PC-3 (cell line): ENCODE results near the gene SCUBE1. TPM values are rescaled to one million over a fixed set of nuclear protein-coding genes. Genes with fewer than 3 reads are reported as not detected.

Experiments
- ATAC-seq: fragments of 200-7000 bp; cut with Tn5 transposase; 2 replicates; pipeline ENCODE4 v1.9.1; 2020; ENCODE audit warnings: mild to moderate bottlenecking, moderate library complexity
- BruUV-seq: library from RNA; stranded (reverse); fragments of 400-500 nt; replicated peaks from 2 replicates; lab custom pipeline; 2021; lab: Mats Ljungman, UMichigan
- CTCF ChIA-PET: fragments of 300-600 bp; sonication (Branson Sonifier 250); formaldehyde crosslinking; loops from one replicate; lab custom pipeline; 2022; ENCODE audit warnings: antibody characterized with exemption; lab: Charles Lee
- POLR2A ChIA-PET: fragments of 300-600 bp; sonication (Branson Sonifier 250); formaldehyde crosslinking; loops from one replicate; lab custom pipeline; 2022; ENCODE audit warnings: antibody characterized with exemption; ENCODE audit not compliant: unreplicated experiment; lab: Charles Lee
- DNase-seq: peaks from one replicate; pipeline ENCODE4 v3.0.0-alpha.2; 2015
- H2AFZ ChIP-seq: fragments of 300-600 bp; sonication (generic); 2 replicates; pipeline ENCODE4 v1.6.0; 2016; ENCODE audit warnings: antibody characterized with exemption, low read length
- H3F3A ChIP-seq: fragments of 300-600 bp; sonication (generic); one replicate; pipeline ENCODE4 v1.6.0; 2017; ENCODE audit warnings: antibody characterized with exemption, low read length, control low read depth, mild to moderate bottlenecking; ENCODE audit not compliant: unreplicated experiment
- H3K27ac ChIP-seq: fragments of 300-600 bp; sonication (generic); 2 replicates; pipeline ENCODE4 v1.5.1; 2016; ENCODE audit warnings: mild to moderate bottlenecking, low read length
- H3K27me3 ChIP-seq: fragments of 300-600 bp; sonication (generic); 2 replicates; pipeline ENCODE4 v1.6.1; 2016; ENCODE audit warnings: low read length, mixed read lengths
- H3K36me3 ChIP-seq: fragments of 300-600 bp; sonication (generic); 2 replicates; pipeline ENCODE4 v1.6.1; 2016; ENCODE audit warnings: low read depth, mixed run types, low read length, mixed read lengths
- H3K4me1 ChIP-seq: fragments of 300-600 bp; sonication (generic); 2 replicates; pipeline ENCODE4 v1.5.1; 2016; ENCODE audit warnings: low read length; ENCODE audit not compliant: insufficient read depth
- H3K4me2 ChIP-seq: fragments of 300-600 bp; sonication (generic); 2 replicates; pipeline ENCODE4 v1.6.0; 2016; ENCODE audit warnings: low read length
- H3K4me3 ChIP-seq: fragments of 300-600 bp; sonication (generic); 2 replicates; pipeline ENCODE4 v1.5.1; 2016; ENCODE audit warnings: mild to moderate bottlenecking, low read length, mixed read lengths
- H3K79me2 ChIP-seq: fragments of 300-600 bp; sonication (generic); 2 replicates; pipeline ENCODE4 v1.6.1; 2017; ENCODE audit warnings: low read length, mixed read lengths
- H3K9ac ChIP-seq: fragments of 300-600 bp; sonication (generic); 2 replicates; pipeline ENCODE4 v1.6.0; 2016; ENCODE audit warnings: mild to moderate bottlenecking, low read length
- H3K9me2 ChIP-seq: fragments of 300-600 bp; sonication (generic); replicated peaks from 2 replicates; pipeline ENCODE4 v1.6.1; 2016; ENCODE audit warnings: mixed run types, low read length, mixed read lengths
- H3K9me3 ChIP-seq: fragments of 300-600 bp; sonication (generic); 2 replicates; pipeline ENCODE4 v1.6.1; 2016; ENCODE audit warnings: low read length, mixed read lengths
- H4K20me1 ChIP-seq: fragments of 300-600 bp; sonication (generic); 2 replicates; pipeline ENCODE4 v1.6.1; 2016; ENCODE audit warnings: low read length, mixed read lengths
- EZH2 ChIP-seq: fragments of 300-600 bp; sonication (generic); IDR thresholded peaks from one replicate; pipeline ENCODE4 v1.6.1; 2017; ENCODE audit warnings: antibody characterized with exemption, mild to moderate bottlenecking, low read length; ENCODE audit not compliant: unreplicated experiment
- EZH2phosphoT487 ChIP-seq: fragments of 300-600 bp; sonication (generic); IDR thresholded peaks from 2 replicates; pipeline ENCODE4 v1.6.1; 2018; ENCODE audit warnings: mild to moderate bottlenecking, antibody characterized with exemption, low read length, borderline replicate concordance
- intact Hi-C: fragments of 100-400 bp; cut with micrococcal nuclease; formaldehyde crosslinking; loops from 2 replicates; pipeline ENCODE4 v1.9.0; 2023
- total RNA-seq: library from RNA; depleted of rRNA; stranded (reverse); fragments of >200 nt; gene quantifications from 2 replicates; pipeline ENCODE4 v1.2.3, GENCODE V29; 2014
- TF ChIP-seq, protein P1 (sequence below): fragments of 300-600 bp; sonication (generic); conservative IDR thresholded peaks from 2 replicates; pipeline ENCODE4 v1.5.1; 2017; ENCODE audit warnings: antibody characterized with exemption, low read depth, mild to moderate bottlenecking, low read length

SCUBE1 gene
- total RNA-seq, 1 experiment from 2014 or later = not detected

DNA sequence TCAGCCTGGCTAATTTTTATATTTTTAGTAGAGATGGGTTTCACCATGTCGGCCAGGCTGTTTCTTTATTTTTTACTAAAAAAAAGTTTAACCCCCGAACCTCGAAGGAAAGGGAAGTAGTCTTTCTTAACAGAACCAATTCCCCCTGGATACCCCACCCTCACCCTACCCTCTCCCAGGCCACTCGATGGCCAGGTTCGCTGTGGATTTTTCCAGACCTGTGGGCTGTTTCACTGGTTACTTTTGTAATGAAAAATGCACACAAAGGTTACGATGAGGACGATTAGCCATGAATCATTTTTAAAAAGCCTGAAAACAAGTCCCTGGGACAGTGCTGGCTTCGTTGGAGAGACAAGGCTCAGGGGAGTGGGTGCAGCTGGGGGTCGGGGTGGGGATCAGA, 189.3 kb downstream of the SCUBE1 start:
- H3K4me3 ChIP-seq = peak overlapping the region; percentile 46; the same call in 1 of the 2 replicates
- POLR2A ChIA-PET = no interaction called here

DNA sequence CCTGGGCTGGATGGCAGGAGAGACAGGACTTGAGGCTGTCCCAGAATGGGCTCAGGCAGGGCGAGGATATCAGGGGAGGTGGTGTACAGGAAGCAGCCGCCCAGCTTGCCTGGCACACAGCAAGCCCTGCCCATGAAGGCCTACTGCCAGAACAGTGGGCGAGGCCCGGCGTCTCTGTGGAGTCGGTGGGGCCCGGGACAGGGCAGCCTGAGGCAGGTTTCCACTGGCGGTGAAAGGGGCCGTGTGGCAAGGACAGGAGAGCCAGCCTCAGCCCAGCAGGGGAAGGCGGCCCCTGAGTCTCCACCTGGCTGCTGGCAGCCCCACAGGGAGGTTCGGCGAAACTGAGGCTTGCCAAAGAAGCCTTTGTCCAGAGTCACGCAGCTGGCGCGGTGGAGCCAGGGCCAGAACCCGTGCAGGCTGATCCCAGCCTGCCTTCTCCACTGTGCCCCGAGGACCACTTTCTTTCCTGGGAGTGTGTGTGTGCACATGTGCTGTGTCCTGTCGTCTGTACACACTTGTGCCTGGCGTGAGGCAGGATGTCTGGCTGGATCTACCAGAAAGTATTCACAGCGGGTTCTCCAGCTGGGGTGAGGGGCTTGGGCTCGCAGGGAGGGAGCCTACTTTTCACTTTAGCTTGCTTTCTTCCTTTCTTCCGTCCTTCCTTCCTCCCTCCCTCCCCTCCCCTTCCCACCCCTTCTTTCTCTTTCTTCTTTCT, 190.7 kb downstream of the SCUBE1 start:
- Histone ChIP-seq H2AFZ (peak overlapping the region; percentile 49; the same call in 1 of the 2 replicates), H4K20me1 (peaks cover 3% of the 10 kb centered on the region; the same call in 1 of the 2 replicates), H3F3A (no peaks in the 10 kb centered on the region), H3K4me1 (peaks cover 13% of the 10 kb centered on the region; the same call in 1 of the 2 replicates), H3K9ac (peak overlapping the region; percentile 89), H3K36me3 (no peaks in the 10 kb centered on the region), H3K79me2 (peaks cover 54% of the 10 kb centered on the region), H3K9me3 (no peaks in the 10 kb centered on the region), H3K4me2 (peak overlapping the region; percentile 86), H3K27ac (peak overlapping the region; percentile 73), H3K9me2 (no peaks in the 10 kb centered on the region), H3K27me3 (no peaks in the 10 kb centered on the region), H3K4me3 (peak overlapping the region; percentile 70)
- intact Hi-C loops = no loop called here
- BruUV-seq = no TSS peak
- CTCF ChIA-PET = no interaction called here
- TF ChIP-seq EZH2 (no peak), EZH2phosphoT487 (no peak)
- TF ChIP-seq, protein P1, sequence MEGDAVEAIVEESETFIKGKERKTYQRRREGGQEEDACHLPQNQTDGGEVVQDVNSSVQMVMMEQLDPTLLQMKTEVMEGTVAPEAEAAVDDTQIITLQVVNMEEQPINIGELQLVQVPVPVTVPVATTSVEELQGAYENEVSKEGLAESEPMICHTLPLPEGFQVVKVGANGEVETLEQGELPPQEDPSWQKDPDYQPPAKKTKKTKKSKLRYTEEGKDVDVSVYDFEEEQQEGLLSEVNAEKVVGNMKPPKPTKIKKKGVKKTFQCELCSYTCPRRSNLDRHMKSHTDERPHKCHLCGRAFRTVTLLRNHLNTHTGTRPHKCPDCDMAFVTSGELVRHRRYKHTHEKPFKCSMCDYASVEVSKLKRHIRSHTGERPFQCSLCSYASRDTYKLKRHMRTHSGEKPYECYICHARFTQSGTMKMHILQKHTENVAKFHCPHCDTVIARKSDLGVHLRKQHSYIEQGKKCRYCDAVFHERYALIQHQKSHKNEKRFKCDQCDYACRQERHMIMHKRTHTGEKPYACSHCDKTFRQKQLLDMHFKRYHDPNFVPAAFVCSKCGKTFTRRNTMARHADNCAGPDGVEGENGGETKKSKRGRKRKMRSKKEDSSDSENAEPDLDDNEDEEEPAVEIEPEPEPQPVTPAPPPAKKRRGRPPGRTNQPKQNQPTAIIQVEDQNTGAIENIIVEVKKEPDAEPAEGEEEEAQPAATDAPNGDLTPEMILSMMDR = no peak
- DNase-seq = peak; percentile 68
- ATAC-seq = peak; percentile 88
- POLR2A ChIA-PET = no interaction called here

More for the DNA sequence above, 189.3 kb downstream of the SCUBE1 start:
- intact Hi-C loops = no loop called here
- CTCF ChIA-PET = no interaction called here
- Histone ChIP-seq H3F3A (no peaks in the 10 kb centered on the region), H3K9me3 (no peaks in the 10 kb centered on the region), H3K79me2 (peaks cover 66% of the 10 kb centered on the region), H3K27ac (no peak overlapping the region), H3K27me3 (no peaks in the 10 kb centered on the region), H3K4me2 (peak overlapping the region; percentile 73), H3K36me3 (no peaks in the 10 kb centered on the region), H3K4me1 (peaks cover 13% of the 10 kb centered on the region; the same call in 1 of the 2 replicates), H3K9me2 (no peaks in the 10 kb centered on the region), H3K9ac (no peak overlapping the region), H4K20me1 (peaks cover 10% of the 10 kb centered on the region; the same call in 1 of the 2 replicates), H2AFZ (no peak overlapping the region)
- no peak for DNase-seq
- ATAC-seq = no peak
- TF ChIP-seq, protein P1 = no peak
- no peak for TF ChIP-seq EZH2phosphoT487
- TF ChIP-seq EZH2 = no peak
- BruUV-seq = TSS peak; percentile 7

DNA sequence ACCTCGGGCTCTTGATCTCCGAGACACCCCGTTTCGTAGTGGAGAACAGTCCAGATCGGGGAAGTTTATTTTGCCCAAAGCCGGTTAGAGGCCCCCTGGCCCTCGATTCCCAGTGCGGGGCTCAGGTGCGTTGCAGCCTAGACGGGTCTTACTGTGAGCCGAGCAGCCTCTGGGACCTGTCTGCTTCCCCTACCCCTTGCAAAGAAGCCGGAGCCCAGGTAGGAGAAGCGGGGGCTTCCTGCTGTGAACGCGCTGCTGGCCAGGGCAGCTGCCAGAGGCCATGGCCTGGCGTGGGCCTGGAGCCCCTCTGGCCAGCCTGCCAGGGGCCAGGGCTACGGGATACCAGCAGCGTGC, 191.2 kb downstream of the SCUBE1 start:
- Histone ChIP-seq H3K9me2 (no peaks in the 10 kb centered on the region), H3K4me1 (peaks cover 13% of the 10 kb centered on the region; the same call in 1 of the 2 replicates), H3K4me3 (peak overlapping the region; percentile 70), H3K36me3 (no peaks in the 10 kb centered on the region), H3K9me3 (no peaks in the 10 kb centered on the region), H3F3A (no peaks in the 10 kb centered on the region), H4K20me1 (peaks cover 3% of the 10 kb centered on the region; the same call in 1 of the 2 replicates), H3K27me3 (no peaks in the 10 kb centered on the region), H3K9ac (peak overlapping the region; percentile 89), H3K27ac (peak overlapping the region; percentile 73), H3K4me2 (peak overlapping the region; percentile 86), H3K79me2 (peaks cover 54% of the 10 kb centered on the region), H2AFZ (peak overlapping the region; percentile 75; the same call in 1 of the 2 replicates)
- ATAC-seq (peak; percentile 19), DNase-seq (no peak)
- no peak for TF ChIP-seq EZH2phosphoT487
- TF ChIP-seq, protein P1 = no peak
- no peak for TF ChIP-seq EZH2
- intact Hi-C loops = no loop called here
- BruUV-seq = TSS peak; percentile 85
- CTCF ChIA-PET = no interaction called here
- POLR2A ChIA-PET = no interaction called here
